GM12891 (cell line): ENCODE results near the gene AAK1.

ENCODE experiments used
- PAX5 ChIP-seq: IDR thresholded peaks from 2 replicates; pipeline ENCODE4 v1.6.1; 2011; ENCODE audit warnings: low read length, moderate library complexity, mild to moderate bottlenecking; ENCODE audit not compliant: insufficient read depth, severe bottlenecking
- POLR2AphosphoS5 ChIP-seq: IDR thresholded peaks from 2 replicates; pipeline ENCODE4 v1.6.1; 2011; ENCODE audit warnings: low read depth, low read length, control low read depth

DNA sequence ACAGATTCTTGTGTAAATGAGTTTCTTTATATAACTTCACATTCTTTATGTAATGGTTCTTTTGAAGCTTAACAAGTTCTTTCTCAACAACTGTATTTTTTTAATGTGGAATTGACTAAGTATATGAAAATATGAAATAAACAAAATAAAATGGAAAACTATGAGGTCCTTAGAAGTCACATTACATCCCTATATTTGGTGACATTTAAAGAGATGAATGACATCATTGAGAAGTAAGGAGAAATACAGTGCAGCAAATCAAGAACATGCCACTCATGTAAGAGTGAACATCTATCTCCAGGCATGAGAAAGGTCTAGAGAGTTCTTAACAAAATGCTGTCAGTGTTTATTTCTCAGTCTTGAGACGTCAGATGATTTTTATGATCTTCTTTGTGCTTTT, 39.0 kb upstream of the AAK1 start:
- TF ChIP-seq POLR2AphosphoS5: no peak
- TF ChIP-seq PAX5: no peak
